IPS-18a (cell line): ENCODE measurements around the gene MARF1.

Experiments used
- H3K27ac ChIP-seq: one replicate; pipeline ENCODE4 v1.5.1; 2013; ENCODE audit warnings: low read length
- H3K27me3 ChIP-seq: one replicate; pipeline ENCODE4 v1.6.1; 2013; ENCODE audit warnings: mild to moderate bottlenecking, low read length; ENCODE audit not compliant: control insufficient read depth, insufficient read depth
- H3K36me3 ChIP-seq: one replicate; pipeline ENCODE4 v1.6.1; 2013; ENCODE audit warnings: low read depth, low read length; ENCODE audit not compliant: control insufficient read depth
- H3K4me1 ChIP-seq: one replicate; pipeline ENCODE4 v1.6.1; 2013; ENCODE audit warnings: low read depth, low read length; ENCODE audit not compliant: control insufficient read depth
- H3K4me3 ChIP-seq: one replicate; pipeline ENCODE4 v1.5.1; 2013; ENCODE audit warnings: low read length
- H3K9ac ChIP-seq: one replicate; pipeline ENCODE4 v1.6.1; 2013; ENCODE audit warnings: mild to moderate bottlenecking, low read length, moderate library complexity
- H3K9me3 ChIP-seq: one replicate; pipeline ENCODE4 v1.6.1; 2013; ENCODE audit warnings: low read depth, low read length; ENCODE audit not compliant: control insufficient read depth

The MARF1 gene

DNA sequence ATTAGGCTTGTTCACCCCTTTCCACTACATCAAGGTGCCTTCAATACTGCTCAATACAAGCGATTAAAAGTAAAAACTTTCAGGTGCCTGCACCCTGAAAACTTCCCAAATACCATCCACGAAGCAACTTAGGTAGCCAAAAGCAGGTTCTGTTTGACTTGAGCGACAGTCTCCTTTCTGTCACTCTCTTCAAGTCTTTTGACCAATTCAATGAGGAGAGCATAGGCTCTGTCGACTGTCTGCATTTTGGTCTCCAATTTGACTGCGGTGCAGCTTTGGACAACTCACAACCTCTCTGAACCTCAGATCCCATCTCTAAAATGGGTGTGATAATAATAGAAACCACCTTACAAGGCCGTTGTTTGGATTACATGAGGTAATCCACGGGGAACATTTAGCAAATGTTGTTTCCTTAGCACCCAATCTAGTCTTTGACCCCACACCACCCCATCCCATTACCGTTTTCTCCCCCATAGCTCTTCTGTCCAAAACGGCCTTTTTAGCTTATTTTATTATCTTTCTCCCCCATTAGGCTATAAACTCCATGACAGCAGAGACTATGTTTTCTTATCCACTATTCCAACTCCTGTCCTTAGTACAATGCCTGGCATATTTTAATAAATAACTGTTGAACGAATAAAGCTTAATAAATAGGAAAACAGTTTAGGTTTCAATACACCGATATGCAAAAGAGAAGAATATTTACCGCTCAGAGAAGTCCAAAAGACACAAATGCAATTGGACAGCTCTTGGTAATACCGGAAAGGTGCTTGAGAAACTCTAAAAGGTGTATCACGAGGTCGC lies 999 bp downstream of the MARF1 start:
- peaks cover 11% of the 10 kb centered on the region for H3K4me1 ChIP-seq

DNA sequence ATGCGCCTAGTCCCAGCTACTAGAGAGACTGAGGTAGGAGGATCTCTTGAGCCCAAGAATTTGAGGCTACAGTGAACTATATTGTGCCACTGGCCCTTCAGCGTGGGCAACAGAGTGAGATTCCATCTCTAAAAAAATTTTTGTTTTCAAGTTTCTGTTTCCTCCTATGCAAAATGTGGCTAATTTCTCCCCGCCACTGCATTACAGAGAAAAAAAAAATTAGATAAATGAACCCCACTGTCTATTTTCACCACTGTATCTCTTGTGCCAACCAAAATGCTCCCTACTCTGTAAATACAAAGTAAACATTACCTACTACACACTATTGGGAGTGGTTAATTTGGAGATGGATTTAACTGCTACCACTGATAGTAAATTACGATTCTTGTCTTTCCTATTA lies 2.0 kb downstream of the MARF1 start:
- no peak overlapping the region for H3K27ac ChIP-seq
- no peaks in the 10 kb centered on the region for H3K27me3 ChIP-seq
- H3K36me3 ChIP-seq = peaks cover 27% of the 10 kb centered on the region
- H3K9me3 ChIP-seq = no peaks in the 10 kb centered on the region
- H3K4me3 ChIP-seq = no peak overlapping the region
- no peak overlapping the region for H3K9ac ChIP-seq
- H3K4me1 ChIP-seq = peaks cover 11% of the 10 kb centered on the region

More for the DNA sequence above, 999 bp downstream of the MARF1 start:
- Histone ChIP-seq H3K9me3 (no peaks in the 10 kb centered on the region), H3K4me3 (peak overlapping the region; percentile 78), H3K27me3 (no peaks in the 10 kb centered on the region), H3K36me3 (peaks cover 20% of the 10 kb centered on the region), H3K9ac (peak overlapping the region; percentile 75), H3K27ac (peak overlapping the region; percentile 44)

DNA sequence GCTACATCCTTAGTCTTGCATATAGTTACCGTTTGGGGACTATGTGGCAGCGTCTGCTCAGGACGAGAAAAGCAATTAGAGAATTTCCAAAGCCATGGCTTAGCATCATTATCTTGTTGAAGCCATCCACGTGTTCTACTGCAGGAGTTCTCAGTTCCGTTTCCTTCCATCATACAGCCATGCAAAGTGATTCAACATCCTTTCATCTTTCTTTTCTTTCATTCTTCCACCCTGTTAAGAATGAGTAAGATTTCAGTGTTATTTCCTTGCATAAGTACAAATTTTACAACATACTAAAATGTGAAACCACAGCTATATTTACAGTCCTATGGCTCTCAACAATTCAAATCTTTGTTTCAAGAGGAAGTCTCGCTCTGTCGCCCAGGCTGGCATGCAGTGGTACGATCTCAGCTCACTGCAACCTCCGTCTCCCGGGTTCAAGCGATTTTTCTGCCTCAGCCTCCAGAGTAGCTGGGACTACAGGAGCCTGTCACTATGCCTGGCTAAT lies 3.8 kb downstream of the MARF1 start:
- H3K4me1 ChIP-seq = peaks cover 8% of the 10 kb centered on the region
- H3K27me3 ChIP-seq = no peaks in the 10 kb centered on the region
- H3K27ac ChIP-seq = no peak overlapping the region
- no peak overlapping the region for H3K4me3 ChIP-seq
- H3K9ac ChIP-seq = no peak overlapping the region
- no peaks in the 10 kb centered on the region for H3K9me3 ChIP-seq
- peaks cover 46% of the 10 kb centered on the region for H3K36me3 ChIP-seq

DNA sequence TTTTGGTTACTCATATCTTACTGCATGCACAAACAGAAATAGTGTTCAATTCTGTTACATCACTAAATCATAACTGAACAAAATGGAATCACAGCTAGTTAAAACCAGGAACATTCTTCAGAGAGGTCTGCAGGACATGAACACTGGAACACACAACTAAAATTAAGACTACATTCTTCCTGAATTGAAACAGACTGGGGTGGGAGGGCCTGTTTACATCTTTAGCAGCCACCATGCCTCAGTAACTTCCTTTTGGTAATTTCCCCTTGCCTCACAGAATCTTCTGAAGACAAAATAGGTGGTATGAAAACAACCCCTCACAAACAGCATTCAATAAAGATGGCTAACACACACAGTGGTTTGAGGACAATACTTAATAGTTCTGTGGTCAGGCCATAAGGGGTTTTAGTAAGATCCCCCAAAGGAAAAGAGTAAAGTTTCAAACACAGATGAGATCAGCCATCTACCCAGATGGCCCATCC lies 6.5 kb downstream of the MARF1 start:
- Histone ChIP-seq H3K4me1 (no peaks in the 10 kb centered on the region), H3K27me3 (no peaks in the 10 kb centered on the region), H3K27ac (no peak overlapping the region), H3K9me3 (no peaks in the 10 kb centered on the region), H3K4me3 (no peak overlapping the region), H3K36me3 (peaks cover 64% of the 10 kb centered on the region), H3K9ac (no peak overlapping the region)

DNA sequence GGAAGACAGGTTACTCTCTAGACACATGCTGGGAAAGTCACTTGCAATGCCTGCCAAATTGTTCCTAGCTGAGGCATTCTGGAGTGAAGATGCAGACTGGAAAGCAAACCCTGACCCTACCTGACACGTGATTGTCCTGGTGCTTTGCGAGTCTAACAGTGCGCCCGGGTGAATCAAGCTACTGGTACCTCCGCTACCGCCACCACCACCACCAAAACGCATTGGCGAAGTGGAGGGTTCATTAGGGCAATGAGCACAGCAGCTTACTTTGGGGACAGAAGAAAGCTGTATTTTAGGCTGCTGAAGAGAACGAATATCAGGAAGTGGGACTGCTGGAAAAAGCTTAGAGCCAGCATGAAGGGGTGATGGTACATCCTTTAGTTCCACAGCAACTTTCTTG lies 7.0 kb downstream of the MARF1 start:
- Histone ChIP-seq H3K27me3 (no peaks in the 10 kb centered on the region), H3K4me1 (no peaks in the 10 kb centered on the region), H3K9me3 (no peaks in the 10 kb centered on the region), H3K4me3 (no peak overlapping the region), H3K36me3 (peaks cover 66% of the 10 kb centered on the region), H3K9ac (no peak overlapping the region), H3K27ac (no peak overlapping the region)

DNA sequence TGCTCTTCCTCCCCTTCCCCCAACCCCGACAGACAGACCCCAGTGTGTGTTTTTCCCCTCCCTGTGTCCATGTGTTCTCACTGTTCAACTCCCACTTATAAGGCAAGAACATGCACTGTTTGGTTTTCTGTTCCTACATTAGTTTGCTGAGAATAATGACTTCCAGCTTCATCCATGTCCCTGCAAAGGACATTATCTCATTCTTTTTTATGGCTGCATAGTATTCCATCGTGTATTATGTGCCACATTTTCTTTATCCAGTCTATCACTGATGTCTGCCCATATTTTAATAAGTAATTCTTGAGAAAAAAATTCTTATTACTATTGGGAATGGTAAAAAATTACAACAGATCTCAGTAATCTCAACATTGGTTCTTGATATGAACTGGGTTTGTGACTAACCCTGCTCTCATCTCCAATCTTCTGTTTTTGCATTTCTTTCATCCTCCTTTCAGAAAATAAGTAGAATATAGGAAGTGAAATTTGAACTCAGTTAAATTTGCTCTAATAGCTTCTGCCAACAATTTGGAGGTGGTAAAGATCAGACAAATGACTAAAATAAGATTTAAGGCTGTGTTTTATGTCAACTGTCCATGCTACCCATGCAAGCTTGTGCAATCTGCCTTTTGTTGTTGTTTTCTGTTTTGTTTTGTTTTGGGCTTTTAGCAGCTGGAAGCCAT lies 11.1 kb downstream of the MARF1 start:
- no peak overlapping the region for H3K27ac ChIP-seq
- H3K9ac ChIP-seq = no peak overlapping the region
- no peaks in the 10 kb centered on the region for H3K4me1 ChIP-seq
- H3K9me3 ChIP-seq = no peaks in the 10 kb centered on the region
- H3K4me3 ChIP-seq = no peak overlapping the region
- peaks cover 57% of the 10 kb centered on the region for H3K36me3 ChIP-seq
- no peaks in the 10 kb centered on the region for H3K27me3 ChIP-seq

DNA sequence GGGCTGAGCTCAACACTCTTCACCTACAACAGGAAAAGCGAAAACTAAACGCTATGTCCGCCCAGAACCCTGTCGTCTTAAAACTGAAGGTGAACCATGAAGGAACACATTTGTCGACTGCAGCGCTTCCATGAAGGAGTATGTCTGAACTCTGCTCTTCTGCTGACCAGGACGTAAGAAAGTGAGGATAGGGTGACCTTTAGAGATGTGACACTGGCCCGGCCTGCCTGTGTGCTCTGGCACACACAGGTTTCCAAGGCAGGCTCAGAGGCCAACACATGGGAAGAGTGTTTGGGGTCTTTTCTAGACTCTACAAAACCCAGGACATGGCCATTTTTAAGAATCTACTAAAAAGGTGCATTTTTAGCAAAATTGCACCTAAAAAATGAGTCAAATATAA lies 21.1 kb downstream of the MARF1 start:
- H3K4me3 ChIP-seq = no peak overlapping the region
- peaks cover 52% of the 10 kb centered on the region for H3K36me3 ChIP-seq

DNA sequence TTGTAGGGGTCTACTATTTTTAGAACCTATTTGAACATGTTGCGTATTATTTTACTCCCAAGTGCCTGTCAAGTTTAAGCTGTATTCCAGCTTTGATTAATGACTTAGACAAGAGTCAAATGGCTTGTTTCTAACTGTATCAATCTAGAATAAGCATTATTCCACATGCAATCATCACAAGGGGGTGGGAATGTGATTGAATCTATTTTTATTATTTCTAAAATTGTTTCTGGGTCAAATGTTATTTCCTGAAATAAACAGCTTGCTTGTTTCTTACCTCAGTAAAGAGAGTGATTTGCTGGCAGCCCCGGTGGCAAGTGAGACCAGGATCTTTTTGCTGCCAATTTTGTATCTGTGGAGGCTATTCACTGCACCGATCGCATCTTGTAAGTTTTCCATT lies 21.5 kb downstream of the MARF1 start:
- Histone ChIP-seq H3K4me3 (no peak overlapping the region), H3K9ac (no peak overlapping the region), H3K4me1 (no peaks in the 10 kb centered on the region), H3K36me3 (peaks cover 57% of the 10 kb centered on the region), H3K27ac (no peak overlapping the region), H3K27me3 (no peaks in the 10 kb centered on the region), H3K9me3 (no peaks in the 10 kb centered on the region)

More for the DNA sequence above, 21.1 kb downstream of the MARF1 start:
- H3K4me1 ChIP-seq = no peaks in the 10 kb centered on the region
- no peak overlapping the region for H3K27ac ChIP-seq
- H3K9me3 ChIP-seq = no peaks in the 10 kb centered on the region
- H3K27me3 ChIP-seq = no peaks in the 10 kb centered on the region
- no peak overlapping the region for H3K9ac ChIP-seq

DNA sequence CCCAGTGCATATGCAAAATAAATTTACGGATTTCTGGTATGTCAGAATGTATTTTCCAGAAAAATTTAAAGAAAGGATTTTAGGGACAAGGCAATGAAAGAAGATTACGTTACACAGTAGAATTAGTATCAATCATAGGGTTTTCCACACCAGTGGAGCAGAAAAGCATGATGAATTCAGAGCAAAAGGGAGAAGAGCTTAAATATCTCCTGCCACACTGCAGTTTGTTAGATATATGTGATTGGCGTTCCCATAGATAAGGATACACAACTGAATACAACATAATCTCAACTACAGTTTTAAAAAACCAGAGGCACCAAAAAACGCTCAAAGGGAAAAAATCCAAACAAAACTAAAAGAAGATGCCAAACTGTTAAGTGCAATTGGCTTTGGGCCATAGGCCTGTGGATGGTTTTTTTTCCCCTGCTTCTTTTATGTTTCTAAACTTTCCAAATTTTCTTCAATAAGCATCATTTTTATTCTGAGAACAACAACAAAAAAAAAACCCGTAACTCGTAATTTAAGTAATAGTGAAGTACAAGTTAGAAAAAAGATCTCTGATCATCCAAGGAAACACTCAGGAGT lies 22.3 kb downstream of the MARF1 start:
- H3K36me3 ChIP-seq = peaks cover 63% of the 10 kb centered on the region
- no peak overlapping the region for H3K4me3 ChIP-seq
- H3K27ac ChIP-seq = no peak overlapping the region
- no peaks in the 10 kb centered on the region for H3K4me1 ChIP-seq
- no peaks in the 10 kb centered on the region for H3K9me3 ChIP-seq
- H3K27me3 ChIP-seq = no peaks in the 10 kb centered on the region
- no peak overlapping the region for H3K9ac ChIP-seq

DNA sequence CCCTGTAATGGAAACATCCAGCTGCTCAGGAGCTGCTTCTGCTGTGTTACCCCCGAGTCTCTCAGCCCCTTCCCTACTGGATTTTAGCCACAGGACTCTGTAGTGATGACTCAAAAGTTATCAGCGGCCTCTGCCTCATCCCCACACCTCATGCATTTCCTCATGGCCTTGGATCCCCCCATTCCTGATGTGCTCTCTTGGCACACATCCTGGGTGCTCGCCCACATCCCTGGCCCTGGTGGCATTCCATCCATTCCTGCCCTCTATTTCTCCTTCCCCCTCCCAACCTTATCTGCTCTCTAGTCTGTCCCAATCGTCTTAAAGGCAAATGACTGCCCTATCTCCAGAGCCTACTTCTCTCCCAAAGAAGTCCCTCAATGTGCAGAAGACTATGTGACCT lies 24.6 kb downstream of the MARF1 start:
- Histone ChIP-seq H3K27me3 (no peaks in the 10 kb centered on the region), H3K9me3 (no peaks in the 10 kb centered on the region), H3K4me3 (no peak overlapping the region), H3K27ac (no peak overlapping the region), H3K4me1 (no peaks in the 10 kb centered on the region), H3K9ac (no peak overlapping the region), H3K36me3 (peaks cover 54% of the 10 kb centered on the region)

DNA sequence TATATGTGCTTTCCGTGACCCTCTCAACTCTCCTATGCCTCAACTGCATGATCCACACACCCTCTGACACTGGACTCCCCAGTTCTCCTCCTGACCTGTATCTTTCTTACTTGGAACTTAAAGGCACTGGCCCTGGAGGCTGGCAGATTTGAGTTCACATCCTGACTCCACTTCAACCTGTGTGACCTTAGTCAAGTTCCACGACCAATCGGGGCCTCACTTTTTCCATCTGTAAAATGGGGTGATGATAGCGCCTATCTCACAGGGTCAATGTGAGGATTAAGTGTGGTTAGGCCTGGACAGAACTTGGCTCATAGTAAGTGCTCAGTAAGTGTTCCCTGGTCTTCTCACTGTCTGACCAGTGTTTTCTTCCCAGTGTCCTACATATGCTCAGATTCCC lies 25.1 kb downstream of the MARF1 start:
- H3K36me3 ChIP-seq = peaks cover 54% of the 10 kb centered on the region
- no peak overlapping the region for H3K9ac ChIP-seq
- no peak overlapping the region for H3K4me3 ChIP-seq
- no peaks in the 10 kb centered on the region for H3K4me1 ChIP-seq
- H3K9me3 ChIP-seq = no peaks in the 10 kb centered on the region
- H3K27ac ChIP-seq = no peak overlapping the region
- H3K27me3 ChIP-seq = no peaks in the 10 kb centered on the region
